Testis (tissue), 2 donors: ENCODE results near the gene KIF1B.

Experiments used
- CTCF ChIP-seq, 3 experiments: fragments of 450-650 bp in 2 of 3; fragments of 200-600 bp in 1 of 3; sonication (generic) in 1 of 3; IDR thresholded peaks; one replicate each; pipeline ENCODE4 v1.5.1; 2016 to 2019; ENCODE audit warnings: antibody characterized with exemption in 3 of 3, mild to moderate bottlenecking in 2 of 3, moderate library complexity in 1 of 3
- POLR2A ChIP-seq: fragments of 450-650 bp; IDR thresholded peaks from one replicate; pipeline ENCODE4 v1.6.1; 2017; ENCODE audit warnings: antibody characterized with exemption, mild to moderate bottlenecking, moderate library complexity

GRCh38 chr1:10368194-10368593 is 157.8 kb downstream of the KIF1B start:
- no peak for TF ChIP-seq CTCF (IDR thresholded peaks at IDR 0.05)
- TF ChIP-seq POLR2A: no peak
